ENCODE data around the gene C11orf58. TPM values are rescaled to one million over a fixed set of nuclear protein-coding genes. Genes with fewer than 3 reads are reported as not detected.

The C11orf58 gene
- total RNA-seq, 1 experiment from 2014 or later, result 171 TPM

DNA sequence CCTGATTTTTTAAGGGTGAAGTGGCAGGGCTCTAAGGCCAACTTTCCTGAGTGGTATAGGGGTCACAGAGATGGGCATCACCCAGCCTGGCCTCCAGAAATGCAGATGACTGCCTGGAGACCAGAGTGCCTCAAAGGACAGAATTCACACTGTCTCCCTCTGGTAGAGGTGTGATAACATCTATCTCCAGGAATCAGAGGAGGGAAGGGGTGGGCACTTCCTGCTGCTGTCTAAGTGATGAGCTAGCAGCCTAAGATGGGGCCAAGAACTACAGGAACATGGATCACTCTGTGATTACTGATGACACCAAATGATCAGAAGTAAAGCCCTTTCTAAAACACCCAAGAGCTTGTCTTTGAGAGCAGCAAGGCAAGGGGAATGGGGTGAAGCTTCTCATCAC, 61.9 kb downstream of the C11orf58 start:
- ChIA-PET POLR2A (ENCODE audit: low non-redundant PET) (no interaction called here), CTCF (no interaction called here)
- Histone ChIP-seq H3K27ac (ENCODE audit: low read depth, low read length, poor library complexity, severe bottlenecking) (no peak overlapping the region), H3K4me3 (ENCODE audit: low read depth, low read length, poor library complexity, severe bottlenecking) (no peak overlapping the region), H3K27me3 (replicated peaks; ENCODE audit: insufficient read depth, low read depth, low read length, poor library complexity) (no peaks in the 10 kb centered on the region), H3K4me1 (ENCODE audit: insufficient read depth, low read length, poor library complexity, severe bottlenecking) (peaks cover 8% of the 10 kb centered on the region), H3K9me3 (ENCODE audit: low read depth, low read length, poor library complexity, severe bottlenecking) (no peaks in the 10 kb centered on the region), H3K36me3 (ENCODE audit: insufficient read depth, low read length, poor library complexity, severe bottlenecking) (no peaks in the 10 kb centered on the region)
- TF ChIP-seq, protein P1, sequence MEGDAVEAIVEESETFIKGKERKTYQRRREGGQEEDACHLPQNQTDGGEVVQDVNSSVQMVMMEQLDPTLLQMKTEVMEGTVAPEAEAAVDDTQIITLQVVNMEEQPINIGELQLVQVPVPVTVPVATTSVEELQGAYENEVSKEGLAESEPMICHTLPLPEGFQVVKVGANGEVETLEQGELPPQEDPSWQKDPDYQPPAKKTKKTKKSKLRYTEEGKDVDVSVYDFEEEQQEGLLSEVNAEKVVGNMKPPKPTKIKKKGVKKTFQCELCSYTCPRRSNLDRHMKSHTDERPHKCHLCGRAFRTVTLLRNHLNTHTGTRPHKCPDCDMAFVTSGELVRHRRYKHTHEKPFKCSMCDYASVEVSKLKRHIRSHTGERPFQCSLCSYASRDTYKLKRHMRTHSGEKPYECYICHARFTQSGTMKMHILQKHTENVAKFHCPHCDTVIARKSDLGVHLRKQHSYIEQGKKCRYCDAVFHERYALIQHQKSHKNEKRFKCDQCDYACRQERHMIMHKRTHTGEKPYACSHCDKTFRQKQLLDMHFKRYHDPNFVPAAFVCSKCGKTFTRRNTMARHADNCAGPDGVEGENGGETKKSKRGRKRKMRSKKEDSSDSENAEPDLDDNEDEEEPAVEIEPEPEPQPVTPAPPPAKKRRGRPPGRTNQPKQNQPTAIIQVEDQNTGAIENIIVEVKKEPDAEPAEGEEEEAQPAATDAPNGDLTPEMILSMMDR (conservative IDR thresholded peaks at IDR 0.05; ENCODE audit: low read depth, low read length), result no peak
- TF ChIP-seq EZH2 (IDR thresholded peaks at IDR 0.05; ENCODE audit: borderline replicate concordance, low read depth, low read length, poor library complexity, severe bottlenecking), result no peak
- no peak for DNase-seq (ENCODE audit: low spot score)
- BruUV-seq (replicated peaks), result no TSS peak
- intact Hi-C loops (cut with micrococcal nuclease; ENCODE audit: unreplicated experiment), result no loop called here

- Histone ChIP-seq H3K9me3 (ENCODE audit: low read depth, low read length, poor library complexity, severe bottlenecking) (no peaks in the 10 kb centered on the region), H3K4me3 (ENCODE audit: low read depth, low read length, poor library complexity, severe bottlenecking) (no peak overlapping the region), H3K4me1 (ENCODE audit: insufficient read depth, low read length, poor library complexity, severe bottlenecking) (peaks cover 8% of the 10 kb centered on the region), H3K36me3 (ENCODE audit: insufficient read depth, low read length, poor library complexity, severe bottlenecking) (no peaks in the 10 kb centered on the region), H3K27ac (ENCODE audit: low read depth, low read length, poor library complexity, severe bottlenecking) (no peak overlapping the region), H3K27me3 (replicated peaks; ENCODE audit: insufficient read depth, low read depth, low read length, poor library complexity) (no peaks in the 10 kb centered on the region)
- BruUV-seq (replicated peaks), result no TSS peak
- intact Hi-C loops (cut with micrococcal nuclease; ENCODE audit: unreplicated experiment), result no loop called here
- TF ChIP-seq, protein P1 (conservative IDR thresholded peaks at IDR 0.05; ENCODE audit: low read depth, low read length), result no peak
- TF ChIP-seq EZH2 (IDR thresholded peaks at IDR 0.05; ENCODE audit: borderline replicate concordance, low read depth, low read length, poor library complexity, severe bottlenecking), result no peak
- ChIA-PET POLR2A (ENCODE audit: low non-redundant PET) (no interaction called here), CTCF (no interaction called here)
- no peak for DNase-seq (ENCODE audit: low spot score)
These were observed 63.0 kb downstream of the C11orf58 start for GRCh38 chr11:16801288-16801980.

GRCh38 chr11:16804104-16804947, 65.9 kb downstream of the C11orf58 start:
- no peaks in the 10 kb centered on the region for H3K27me3 ChIP-seq (replicated peaks; ENCODE audit: insufficient read depth, low read depth, low read length, poor library complexity)
- DNase-seq (ENCODE audit: low spot score), result no peak
- TF ChIP-seq, protein P1 (conservative IDR thresholded peaks at IDR 0.05; ENCODE audit: low read depth, low read length), result no peak
- TF ChIP-seq EZH2 (IDR thresholded peaks at IDR 0.05; ENCODE audit: borderline replicate concordance, low read depth, low read length, poor library complexity, severe bottlenecking), result no peak
- peaks cover 8% of the 10 kb centered on the region for H3K4me1 ChIP-seq (ENCODE audit: insufficient read depth, low read length, poor library complexity, severe bottlenecking)
- intact Hi-C loops (cut with micrococcal nuclease; ENCODE audit: unreplicated experiment), result no loop called here
- CTCF ChIA-PET, result no interaction called here
- POLR2A ChIA-PET (ENCODE audit: low non-redundant PET), result no interaction called here
- no peaks in the 10 kb centered on the region for H3K36me3 ChIP-seq (ENCODE audit: insufficient read depth, low read length, poor library complexity, severe bottlenecking)
- no TSS peak for BruUV-seq (replicated peaks)
- H3K27ac ChIP-seq (ENCODE audit: low read depth, low read length, poor library complexity, severe bottlenecking), result no peak overlapping the region
- no peaks in the 10 kb centered on the region for H3K9me3 ChIP-seq (ENCODE audit: low read depth, low read length, poor library complexity, severe bottlenecking)
- no peak overlapping the region for H3K4me3 ChIP-seq (ENCODE audit: low read depth, low read length, poor library complexity, severe bottlenecking)
